ENCODE data around the gene ABCC4.

The ABCC4 gene

GRCh38 chr13:95112883-95113282 lies 188.4 kb downstream of the ABCC4 start:
- H3K36me3 Mint-ChIP-seq (ENCODE audit: low read depth) = peaks cover 4% of the 10 kb centered on the region
- H3K27me3 Mint-ChIP-seq (ENCODE audit: low read depth) = no peaks in the 10 kb centered on the region
- H3K9me3 Mint-ChIP-seq = peaks cover 4% of the 10 kb centered on the region
- no peaks in the 10 kb centered on the region for H3K4me1 Mint-ChIP-seq (ENCODE audit: low read depth)
- H3K27ac Mint-ChIP-seq = no peak overlapping the region
- H3K4me3 Mint-ChIP-seq = no peak overlapping the region

DNA sequence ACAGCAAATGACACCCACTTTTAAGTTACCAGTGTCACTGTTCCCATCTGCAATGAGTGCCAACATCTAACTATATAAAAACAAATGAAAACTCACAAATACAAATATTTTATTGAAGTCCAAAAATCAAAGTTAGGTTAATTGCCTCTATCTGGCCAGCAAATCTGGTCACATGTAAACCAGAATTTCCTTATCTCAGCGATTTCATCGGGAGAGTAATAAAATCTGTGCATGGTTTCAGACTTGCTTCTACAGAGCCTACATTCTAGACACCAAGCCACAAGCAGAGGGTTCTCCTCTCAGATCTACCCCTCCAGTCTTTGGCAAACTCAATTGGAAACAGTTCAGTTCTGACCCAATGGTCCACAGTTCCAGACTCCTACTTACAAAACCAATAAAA lies 189.6 kb downstream of the ABCC4 start:
- Mint-ChIP-seq H3K27me3 (ENCODE audit: low read depth) (no peaks in the 10 kb centered on the region), H3K36me3 (ENCODE audit: low read depth) (peaks cover 4% of the 10 kb centered on the region), H3K9me3 (peaks cover 4% of the 10 kb centered on the region), H3K4me1 (ENCODE audit: low read depth) (no peaks in the 10 kb centered on the region), H3K27ac (no peak overlapping the region), H3K4me3 (no peak overlapping the region)

DNA sequence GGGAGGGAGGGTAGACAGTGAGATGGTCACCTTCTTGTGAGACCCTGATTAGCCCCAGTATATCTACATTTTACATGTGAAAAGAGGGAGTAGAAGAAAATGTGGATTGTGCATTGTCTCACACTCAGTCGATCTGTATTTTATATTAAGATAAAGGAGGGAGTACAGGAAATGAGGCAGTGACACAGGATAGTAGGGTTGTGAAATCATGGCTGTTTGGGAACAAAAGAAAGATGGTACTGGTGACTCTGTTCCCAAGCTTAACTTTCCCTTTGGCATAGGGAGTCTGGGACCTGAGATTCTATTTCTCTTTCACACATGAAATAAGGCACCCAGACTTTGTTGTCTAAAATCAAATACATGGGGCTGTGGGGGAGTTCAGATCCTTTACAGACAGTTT lies 194.7 kb downstream of the ABCC4 start:
- no peak overlapping the region for H3K27ac Mint-ChIP-seq
- no peak overlapping the region for H3K4me3 Mint-ChIP-seq
- peaks cover 4% of the 10 kb centered on the region for H3K9me3 Mint-ChIP-seq
- H3K4me1 Mint-ChIP-seq (ENCODE audit: low read depth) = no peaks in the 10 kb centered on the region
- peaks cover 4% of the 10 kb centered on the region for H3K36me3 Mint-ChIP-seq (ENCODE audit: low read depth)
- no peaks in the 10 kb centered on the region for H3K27me3 Mint-ChIP-seq (ENCODE audit: low read depth)

- Mint-ChIP-seq H3K4me1 (ENCODE audit: low read depth) (no peaks in the 10 kb centered on the region), H3K27me3 (ENCODE audit: low read depth) (no peaks in the 10 kb centered on the region), H3K4me3 (no peak overlapping the region), H3K27ac (no peak overlapping the region), H3K36me3 (ENCODE audit: low read depth) (peaks cover 1% of the 10 kb centered on the region), H3K9me3 (peaks cover 15% of the 10 kb centered on the region)
These were observed 200.5 kb downstream of the ABCC4 start for GRCh38 chr13:95100525-95101433.

DNA sequence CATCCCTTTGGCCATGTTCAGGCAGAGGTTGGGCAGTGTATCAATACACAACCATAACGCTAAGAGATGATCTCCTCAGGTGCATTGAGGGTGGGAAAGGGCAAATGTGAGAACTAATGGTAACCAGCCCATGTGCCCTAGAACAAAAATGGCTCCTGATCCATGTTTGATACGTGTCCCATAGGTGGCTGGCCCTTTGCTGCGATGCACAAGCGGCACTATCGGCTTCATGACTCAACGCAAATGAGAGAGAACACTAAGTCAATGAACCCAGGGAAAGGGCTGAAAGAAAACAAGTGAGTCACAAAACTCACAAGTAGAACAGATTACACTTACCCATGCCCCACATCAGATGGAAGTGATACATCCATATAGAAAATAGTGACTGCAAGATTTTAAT lies 201.7 kb downstream of the ABCC4 start:
- H3K27me3 Mint-ChIP-seq (ENCODE audit: low read depth) = no peaks in the 10 kb centered on the region
- peaks cover 15% of the 10 kb centered on the region for H3K9me3 Mint-ChIP-seq
- H3K4me3 Mint-ChIP-seq = no peak overlapping the region
- H3K4me1 Mint-ChIP-seq (ENCODE audit: low read depth) = no peaks in the 10 kb centered on the region
- no peak overlapping the region for H3K27ac Mint-ChIP-seq
- H3K36me3 Mint-ChIP-seq (ENCODE audit: low read depth) = peaks cover 1% of the 10 kb centered on the region

DNA sequence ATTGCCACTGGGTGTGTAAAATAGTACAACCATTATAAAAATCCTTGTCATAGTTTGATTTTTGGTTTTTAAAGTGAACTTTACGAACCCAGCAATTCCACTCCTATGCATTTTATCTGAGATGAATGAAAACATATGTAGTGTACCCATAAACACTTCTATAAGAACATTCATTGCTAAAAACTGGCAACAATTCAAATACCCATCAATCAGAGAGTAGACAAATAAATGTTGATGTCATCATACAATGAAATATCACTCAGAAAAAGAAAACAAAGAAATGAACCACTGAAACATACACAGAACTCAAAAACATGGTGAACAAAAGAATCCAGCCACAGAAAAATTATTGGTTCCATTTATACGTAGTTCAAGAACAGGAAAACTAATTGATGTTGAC lies 202.3 kb downstream of the ABCC4 start:
- H3K27ac Mint-ChIP-seq = no peak overlapping the region
- no peaks in the 10 kb centered on the region for H3K27me3 Mint-ChIP-seq (ENCODE audit: low read depth)
- no peak overlapping the region for H3K4me3 Mint-ChIP-seq
- H3K36me3 Mint-ChIP-seq (ENCODE audit: low read depth) = peaks cover 1% of the 10 kb centered on the region
- H3K4me1 Mint-ChIP-seq (ENCODE audit: low read depth) = no peaks in the 10 kb centered on the region
- peaks cover 15% of the 10 kb centered on the region for H3K9me3 Mint-ChIP-seq

DNA sequence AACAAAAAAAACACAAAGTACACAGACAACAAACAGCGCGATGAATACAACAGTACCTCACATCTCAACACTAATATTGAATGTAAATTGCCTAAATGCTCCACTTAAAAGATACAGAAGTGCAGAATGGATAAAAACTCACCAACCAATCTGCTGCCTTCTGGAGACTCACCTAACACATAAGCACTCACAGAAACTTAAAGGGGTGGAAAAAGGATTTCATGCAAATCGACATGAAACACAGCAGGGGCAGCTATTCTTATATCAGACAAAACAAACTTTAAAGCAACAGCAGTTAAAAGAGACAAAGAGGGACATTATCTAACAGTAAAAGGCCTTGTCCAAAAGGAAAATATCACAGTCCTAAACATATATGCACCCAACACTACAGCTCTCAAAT lies 209.5 kb downstream of the ABCC4 start:
- H3K9me3 Mint-ChIP-seq = peaks cover 19% of the 10 kb centered on the region
- H3K27ac Mint-ChIP-seq = no peak overlapping the region
- peaks cover 1% of the 10 kb centered on the region for H3K36me3 Mint-ChIP-seq (ENCODE audit: low read depth)
- no peak overlapping the region for H3K4me3 Mint-ChIP-seq
- no peaks in the 10 kb centered on the region for H3K27me3 Mint-ChIP-seq (ENCODE audit: low read depth)
- H3K4me1 Mint-ChIP-seq (ENCODE audit: low read depth) = peaks cover 3% of the 10 kb centered on the region

DNA sequence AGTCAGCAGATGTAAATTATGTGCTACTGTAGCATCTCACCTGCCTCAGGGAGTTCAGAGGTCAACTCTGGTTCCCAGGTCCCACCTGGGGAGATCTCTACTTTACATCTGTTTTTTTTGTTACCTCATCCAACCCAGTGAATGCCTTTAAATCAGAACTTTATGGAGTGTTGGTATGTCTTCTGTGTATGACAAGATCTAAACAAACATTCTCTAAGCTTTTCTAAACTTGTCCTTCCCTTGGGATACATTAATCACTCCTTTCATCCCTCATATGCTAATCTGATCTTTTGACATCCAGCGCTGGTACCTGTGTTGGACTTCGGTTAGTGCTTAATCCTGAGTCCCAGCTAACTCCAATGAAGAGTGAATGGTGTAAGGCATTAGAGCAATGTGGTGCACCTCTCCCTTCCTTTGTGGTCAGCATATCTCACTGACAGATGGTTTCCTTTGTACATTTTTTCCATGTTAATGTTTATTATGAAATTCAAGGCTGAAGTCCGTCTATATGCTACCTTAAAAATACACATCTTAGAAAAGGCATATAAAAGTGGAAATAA lies 213.4 kb downstream of the ABCC4 start:
- Mint-ChIP-seq H3K27me3 (ENCODE audit: low read depth) (no peaks in the 10 kb centered on the region), H3K27ac (no peak overlapping the region)

DNA sequence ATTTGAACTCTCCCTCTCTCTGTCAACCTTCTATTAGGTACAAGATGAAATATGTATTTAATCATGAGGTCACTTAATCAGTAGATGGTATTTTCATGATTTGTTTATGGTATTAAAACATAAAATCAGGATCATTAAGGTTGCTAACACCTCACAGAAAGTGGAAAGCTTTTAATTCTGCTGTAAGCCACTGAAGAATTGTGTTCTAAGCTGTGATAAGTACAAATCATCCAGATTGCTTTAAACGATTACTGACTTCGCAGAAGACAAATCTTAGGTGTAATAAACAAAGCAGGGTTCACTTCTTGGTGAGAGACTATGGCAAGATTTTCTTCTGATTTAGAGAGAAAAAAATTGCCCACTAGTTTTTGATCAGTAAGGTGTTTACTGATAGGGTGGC lies 214.5 kb downstream of the ABCC4 start:
- Mint-ChIP-seq H3K4me1 (ENCODE audit: low read depth) (peaks cover 3% of the 10 kb centered on the region), H3K9me3 (peaks cover 4% of the 10 kb centered on the region), H3K4me3 (no peak overlapping the region), H3K27me3 (ENCODE audit: low read depth) (no peaks in the 10 kb centered on the region), H3K36me3 (ENCODE audit: low read depth) (no peaks in the 10 kb centered on the region), H3K27ac (no peak overlapping the region)

More for the DNA sequence above, 213.4 kb downstream of the ABCC4 start:
- Mint-ChIP-seq H3K4me3 (no peak overlapping the region), H3K36me3 (ENCODE audit: low read depth) (peaks cover 1% of the 10 kb centered on the region), H3K9me3 (peaks cover 10% of the 10 kb centered on the region), H3K4me1 (ENCODE audit: low read depth) (peaks cover 3% of the 10 kb centered on the region)

- H3K4me3 Mint-ChIP-seq = no peak overlapping the region
- H3K27ac Mint-ChIP-seq = no peak overlapping the region
- peaks cover 3% of the 10 kb centered on the region for H3K4me1 Mint-ChIP-seq (ENCODE audit: low read depth)
- H3K27me3 Mint-ChIP-seq (ENCODE audit: low read depth) = no peaks in the 10 kb centered on the region
- no peaks in the 10 kb centered on the region for H3K9me3 Mint-ChIP-seq
- no peaks in the 10 kb centered on the region for H3K36me3 Mint-ChIP-seq (ENCODE audit: low read depth)
These were observed 217.5 kb downstream of the ABCC4 start for GRCh38 chr13:95083758-95084157.

DNA sequence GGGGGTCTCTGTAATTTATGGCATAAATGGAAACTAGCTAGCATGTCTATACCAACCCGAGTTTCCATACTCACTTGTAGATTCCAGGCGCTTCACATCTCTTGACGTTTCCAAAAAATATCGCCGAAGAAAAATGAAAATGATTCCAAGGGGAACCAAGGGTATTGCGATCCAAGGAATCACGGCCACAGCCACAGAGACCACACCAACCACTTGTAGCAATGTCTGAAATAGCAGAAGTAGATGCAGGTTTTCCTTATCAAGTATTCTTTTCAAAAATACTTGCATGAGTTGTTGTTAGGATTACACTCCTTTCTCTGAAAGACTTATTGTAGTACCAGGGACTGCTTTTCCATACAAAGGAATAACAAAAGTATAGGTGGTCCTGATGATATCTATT lies 218.2 kb downstream of the ABCC4 start:
- Mint-ChIP-seq H3K36me3 (ENCODE audit: low read depth) (no peaks in the 10 kb centered on the region), H3K27me3 (ENCODE audit: low read depth) (no peaks in the 10 kb centered on the region), H3K4me1 (ENCODE audit: low read depth) (peaks cover 2% of the 10 kb centered on the region), H3K27ac (no peak overlapping the region), H3K9me3 (no peaks in the 10 kb centered on the region), H3K4me3 (no peak overlapping the region)

GRCh38 chr13:95075506-95075905 lies 225.7 kb downstream of the ABCC4 start:
- Mint-ChIP-seq H3K9me3 (no peaks in the 10 kb centered on the region), H3K27me3 (ENCODE audit: low read depth) (no peaks in the 10 kb centered on the region), H3K4me3 (no peak overlapping the region), H3K36me3 (ENCODE audit: low read depth) (peaks cover 4% of the 10 kb centered on the region), H3K27ac (no peak overlapping the region), H3K4me1 (ENCODE audit: low read depth) (no peaks in the 10 kb centered on the region)

- no peaks in the 10 kb centered on the region for H3K4me1 Mint-ChIP-seq (ENCODE audit: low read depth)
- no peak overlapping the region for H3K27ac Mint-ChIP-seq
- no peaks in the 10 kb centered on the region for H3K27me3 Mint-ChIP-seq (ENCODE audit: low read depth)
- H3K9me3 Mint-ChIP-seq = no peaks in the 10 kb centered on the region
- peaks cover 4% of the 10 kb centered on the region for H3K36me3 Mint-ChIP-seq (ENCODE audit: low read depth)
- no peak overlapping the region for H3K4me3 Mint-ChIP-seq
These were observed 226.4 kb downstream of the ABCC4 start for GRCh38 chr13:95074820-95075219.

GRCh38 chr13:95073747-95074311 lies 227.4 kb downstream of the ABCC4 start:
- H3K36me3 Mint-ChIP-seq (ENCODE audit: low read depth) = peaks cover 4% of the 10 kb centered on the region

GRCh38 chr13:95067303-95067702 lies 233.9 kb downstream of the ABCC4 start:
- no peak overlapping the region for H3K27ac Mint-ChIP-seq
- no peaks in the 10 kb centered on the region for H3K27me3 Mint-ChIP-seq (ENCODE audit: low read depth)
- H3K4me3 Mint-ChIP-seq = no peak overlapping the region
- no peaks in the 10 kb centered on the region for H3K4me1 Mint-ChIP-seq (ENCODE audit: low read depth)
- H3K9me3 Mint-ChIP-seq = no peaks in the 10 kb centered on the region
- H3K36me3 Mint-ChIP-seq (ENCODE audit: low read depth) = peaks cover 4% of the 10 kb centered on the region

More at GRCh38 chr13:95073747-95074311, 227.4 kb downstream of the ABCC4 start:
- no peak overlapping the region for H3K27ac Mint-ChIP-seq
- H3K4me1 Mint-ChIP-seq (ENCODE audit: low read depth) = no peaks in the 10 kb centered on the region
- no peaks in the 10 kb centered on the region for H3K27me3 Mint-ChIP-seq (ENCODE audit: low read depth)
- H3K9me3 Mint-ChIP-seq = no peaks in the 10 kb centered on the region
- H3K4me3 Mint-ChIP-seq = no peak overlapping the region
